H1 (cell line): ENCODE results near the gene HSPA4.

Source experiments
- JUND ChIP-seq: IDR thresholded peaks from 2 replicates; pipeline ENCODE4 v1.6.1; 2011; ENCODE audit warnings: mild to moderate bottlenecking, improper control_type of control experiment, low read length
- TF ChIP-seq, protein P1 (sequence below), 3 experiments: IDR thresholded peaks; 1 replicate in 2 of 3; 2 replicates in 1 of 3; pipeline versions ENCODE4 v1.5.1 to v1.6.1; 2011; ENCODE audit warnings: low read length in 3 of 3, mild to moderate bottlenecking in 3 of 3, inconsistent platforms in 2 of 3, low read depth in 1 of 3, moderate library complexity in 1 of 3; ENCODE audit not compliant: insufficient read depth in 1 of 3; ENCODE audit errors: control extremely low read depth in 1 of 3

DNA sequence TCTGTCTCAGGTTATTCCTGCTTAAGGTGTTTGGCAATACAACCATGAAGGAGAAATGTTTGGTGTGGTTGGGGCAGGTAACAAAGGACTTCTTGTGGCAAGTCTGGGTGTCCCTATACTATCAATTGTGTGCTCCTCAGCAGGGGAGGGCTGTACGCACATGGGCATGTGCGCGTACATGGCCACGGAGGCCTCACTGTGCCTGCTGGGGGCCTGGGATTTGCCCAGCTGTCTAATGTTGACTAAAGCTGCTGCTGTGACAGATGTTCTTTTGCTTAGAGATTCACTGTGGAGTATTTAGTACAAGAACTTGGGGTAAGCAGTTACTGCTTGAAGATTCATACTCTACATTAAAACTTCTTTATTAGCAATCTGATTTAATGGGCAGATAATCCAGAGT is 97.5 kb downstream of the HSPA4 start:
- TF ChIP-seq, protein P1, sequence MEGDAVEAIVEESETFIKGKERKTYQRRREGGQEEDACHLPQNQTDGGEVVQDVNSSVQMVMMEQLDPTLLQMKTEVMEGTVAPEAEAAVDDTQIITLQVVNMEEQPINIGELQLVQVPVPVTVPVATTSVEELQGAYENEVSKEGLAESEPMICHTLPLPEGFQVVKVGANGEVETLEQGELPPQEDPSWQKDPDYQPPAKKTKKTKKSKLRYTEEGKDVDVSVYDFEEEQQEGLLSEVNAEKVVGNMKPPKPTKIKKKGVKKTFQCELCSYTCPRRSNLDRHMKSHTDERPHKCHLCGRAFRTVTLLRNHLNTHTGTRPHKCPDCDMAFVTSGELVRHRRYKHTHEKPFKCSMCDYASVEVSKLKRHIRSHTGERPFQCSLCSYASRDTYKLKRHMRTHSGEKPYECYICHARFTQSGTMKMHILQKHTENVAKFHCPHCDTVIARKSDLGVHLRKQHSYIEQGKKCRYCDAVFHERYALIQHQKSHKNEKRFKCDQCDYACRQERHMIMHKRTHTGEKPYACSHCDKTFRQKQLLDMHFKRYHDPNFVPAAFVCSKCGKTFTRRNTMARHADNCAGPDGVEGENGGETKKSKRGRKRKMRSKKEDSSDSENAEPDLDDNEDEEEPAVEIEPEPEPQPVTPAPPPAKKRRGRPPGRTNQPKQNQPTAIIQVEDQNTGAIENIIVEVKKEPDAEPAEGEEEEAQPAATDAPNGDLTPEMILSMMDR (IDR thresholded peaks at IDR 0.05; ENCODE audit: control extremely low read depth in 1 of 3, insufficient read depth in 1 of 3, low read depth in 1 of 3, low read length in 3 of 3), result no peak
- no peak for TF ChIP-seq JUND
